ENCODE data around the gene YY1.
"Not testable (repeated sequence)": the region's sequence is repeated elsewhere in the genome, so short reads cannot be mapped to it uniquely, and the experiment has no call there.

YY1 gene

GRCh38 chr14:100297320-100298300, 58.7 kb downstream of the YY1 start:
- DNase-seq = peak in 13 of 14 donors; percentile 24 to 88 (median 69)

- no peak for DNase-seq
Observed at GRCh38 chr14:100298551-100299237, 59.8 kb downstream of the YY1 start.

- no peak for DNase-seq
Observed at GRCh38 chr14:100299238-100299560, 60.3 kb downstream of the YY1 start.

DNA sequence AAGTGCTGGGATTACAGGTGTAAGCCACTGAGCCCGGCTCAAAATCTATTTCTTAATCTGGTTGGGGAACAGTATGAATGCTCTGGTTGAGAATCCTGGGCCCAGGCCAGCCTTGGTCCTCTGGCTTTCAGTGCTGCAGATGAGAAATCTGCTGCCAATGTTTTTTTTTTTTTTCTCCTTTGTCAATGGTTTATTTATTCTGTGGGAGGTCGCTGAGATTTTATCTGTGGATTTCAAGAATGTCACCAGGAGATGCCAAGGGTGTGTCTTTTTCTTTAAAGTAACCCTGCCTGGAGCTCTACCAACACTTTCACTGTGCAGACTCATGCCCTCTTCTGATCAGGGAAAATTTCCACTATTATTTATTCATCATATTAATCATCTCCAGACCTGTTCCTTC, 63.7 kb downstream of the YY1 start:
- DNase-seq = no peak

DNA sequence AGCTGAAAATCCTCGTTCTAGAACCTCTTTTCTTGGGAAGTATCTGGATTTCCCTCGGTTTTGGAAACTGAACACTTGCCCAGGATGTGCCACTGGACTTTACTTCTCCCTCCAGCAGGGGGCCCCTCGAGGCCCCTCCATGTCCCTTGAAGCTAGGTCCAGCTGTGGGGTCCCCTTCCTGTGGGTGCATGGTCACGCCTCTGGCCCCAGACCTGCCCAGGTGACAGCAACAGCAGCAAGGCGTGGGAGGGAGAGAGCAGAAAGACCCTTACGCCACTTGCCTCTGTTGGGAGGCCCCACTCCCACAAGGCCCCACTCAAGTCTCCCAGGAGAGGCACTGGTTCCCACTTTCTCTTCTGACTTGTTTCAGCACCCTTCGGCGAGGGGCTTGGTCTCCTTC, 64.2 kb downstream of the YY1 start:
- DNase-seq = no peak

DNA sequence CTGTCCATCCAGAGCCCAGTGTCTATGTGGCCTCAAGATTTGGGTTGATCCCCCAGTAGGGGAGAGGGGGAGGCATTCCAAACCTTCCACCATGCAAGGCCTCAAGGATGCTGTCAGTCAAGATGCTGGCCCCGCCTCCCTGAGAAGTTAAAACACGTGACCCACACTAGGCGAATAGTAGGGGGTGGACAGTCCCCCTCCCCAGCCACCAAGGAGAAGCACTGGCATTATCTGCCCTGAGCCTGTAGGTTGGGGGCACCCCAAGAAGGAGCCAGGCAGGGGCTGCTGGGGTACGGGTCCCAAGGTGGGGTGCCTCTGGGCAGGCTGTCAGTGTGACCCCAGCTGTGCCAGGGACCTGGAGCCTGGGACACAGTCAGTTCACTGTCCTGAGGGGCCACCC, 65.0 kb downstream of the YY1 start:
- no peak for DNase-seq

- DNase-seq = peak in 5 of 14 donors; percentile 37 to 56 (median 52)
Observed at GRCh38 chr14:100304825-100305323, 65.9 kb downstream of the YY1 start.

- peak in 4 of 14 donors; percentile 21 to 58 (median 50) for DNase-seq
Observed at GRCh38 chr14:100305324-100306100, 66.6 kb downstream of the YY1 start.

- DNase-seq = peak; percentile 42 to 96 (median 84)
Observed at GRCh38 chr14:100306101-100306997, 67.4 kb downstream of the YY1 start, which contains the start of gene SLC25A29. Gene SLC25A29 (minus strand): TSS chr14:100306444. CDS start chr14:100306232, 212 bp downstream.

GRCh38 chr14:100306998-100307765, 68.2 kb downstream of the YY1 start:
- DNase-seq = peak in 2 of 14 donors; percentile 44 to 58

- DNase-seq = no peak
Observed at GRCh38 chr14:100307766-100308426, 69.0 kb downstream of the YY1 start.

DNA sequence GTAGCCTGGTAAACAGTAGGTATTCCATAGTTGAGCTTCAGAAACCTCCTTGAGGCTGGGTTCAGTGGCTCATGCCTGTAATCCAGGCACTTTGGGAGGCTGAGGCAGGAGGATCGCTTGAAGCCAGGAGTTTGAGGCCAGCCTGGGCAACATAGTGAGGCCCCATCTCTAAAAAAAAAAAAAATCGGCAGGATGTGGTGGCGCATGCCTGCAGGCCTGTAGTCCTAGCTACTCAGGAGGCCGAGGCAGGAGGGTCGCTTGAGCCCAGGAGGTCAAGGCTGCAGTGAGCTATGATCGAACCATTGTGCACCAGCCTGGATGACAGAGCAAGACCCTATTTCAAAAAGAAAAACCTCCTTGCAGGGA, 69.5 kb downstream of the YY1 start:
- DNase-seq = not testable (repeated sequence)

GRCh38 chr14:100309028-100309737, 70.2 kb downstream of the YY1 start:
- no peak for DNase-seq

DNA sequence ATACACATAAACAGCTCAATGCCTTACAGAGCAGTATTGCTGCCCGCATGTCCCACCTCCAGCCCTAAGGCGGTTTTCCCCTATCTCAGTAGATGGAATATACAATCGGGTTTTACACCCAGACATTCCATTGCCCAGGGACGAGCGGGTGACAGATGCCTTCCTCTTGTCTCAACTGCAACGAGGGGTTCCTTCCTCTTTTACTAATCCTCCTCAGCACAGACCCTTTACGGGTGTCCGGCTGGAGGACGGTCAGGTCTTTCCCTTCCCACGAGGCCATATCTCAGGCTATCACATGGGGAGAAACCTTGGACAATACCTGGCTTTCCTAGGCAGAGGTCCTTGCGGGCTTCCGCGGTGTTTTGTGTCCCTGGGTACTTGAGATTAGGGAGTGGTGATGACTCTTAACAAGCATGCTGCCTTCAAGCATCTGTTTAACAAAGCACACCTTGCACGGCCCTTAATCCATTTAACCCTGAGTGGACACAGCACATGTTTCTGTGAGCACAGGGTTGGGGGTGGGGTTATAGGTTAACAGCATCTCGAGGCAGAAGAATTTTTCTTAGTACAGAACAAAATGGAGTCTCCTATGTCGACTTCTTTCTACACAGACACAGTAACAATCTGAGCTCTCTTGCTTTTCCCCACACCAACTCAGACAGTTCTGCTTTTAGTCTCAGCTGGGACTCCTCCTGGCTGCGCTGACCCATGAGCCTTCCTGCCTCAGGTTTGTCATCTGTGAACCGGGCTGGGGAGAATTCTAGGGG, 73.3 kb downstream of the YY1 start:
- not testable (repeated sequence) for DNase-seq

GRCh38 chr14:100312877-100313400, 74.0 kb downstream of the YY1 start:
- no peak for DNase-seq

- DNase-seq = peak in 1 of 14 donors; percentile 21
Observed at GRCh38 chr14:100313464-100314230, 74.7 kb downstream of the YY1 start.

GRCh38 chr14:100314724-100315123, 75.8 kb downstream of the YY1 start:
- no peak for DNase-seq

Data from C1 segment of cervical spinal cord (tissue), 14 donors.